ENCODE measurements around the gene CAPN5.
"Not testable (repeated sequence)": the region's sequence is repeated elsewhere in the genome, so short reads cannot be mapped to it uniquely, and the experiment has no call there.

Gene CAPN5

GRCh38 chr11:77085652-77086051, 18.9 kb downstream of the CAPN5 start:
- DNase-seq = no peak

GRCh38 chr11:77086521-77087472, 20.0 kb downstream of the CAPN5 start:
- no peak for DNase-seq

DNA sequence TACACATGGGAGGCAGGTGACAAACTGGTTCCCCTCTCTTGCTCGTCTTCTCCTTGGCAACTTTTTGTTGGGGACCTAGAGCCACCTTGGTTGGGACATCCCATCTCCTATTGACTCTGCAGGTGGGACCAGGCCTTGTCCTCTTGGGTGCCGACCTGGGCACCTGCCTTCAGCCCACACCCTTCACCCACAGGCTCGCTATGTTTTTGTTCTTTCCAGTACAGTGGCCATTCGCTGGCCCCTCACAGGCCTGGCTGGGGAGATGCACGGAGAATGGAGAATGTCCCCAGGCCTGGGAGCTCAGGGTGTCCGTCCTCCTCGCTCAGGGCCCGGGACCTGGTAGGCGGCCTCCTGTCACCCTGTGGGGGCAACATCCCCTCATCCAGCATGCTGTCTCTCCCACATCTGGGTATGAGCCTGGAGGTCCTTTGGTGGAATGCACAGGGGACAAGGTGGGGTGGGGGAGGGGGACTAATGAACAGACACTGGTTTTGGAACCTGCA, 21.0 kb downstream of the CAPN5 start:
- no peak for DNase-seq

DNA sequence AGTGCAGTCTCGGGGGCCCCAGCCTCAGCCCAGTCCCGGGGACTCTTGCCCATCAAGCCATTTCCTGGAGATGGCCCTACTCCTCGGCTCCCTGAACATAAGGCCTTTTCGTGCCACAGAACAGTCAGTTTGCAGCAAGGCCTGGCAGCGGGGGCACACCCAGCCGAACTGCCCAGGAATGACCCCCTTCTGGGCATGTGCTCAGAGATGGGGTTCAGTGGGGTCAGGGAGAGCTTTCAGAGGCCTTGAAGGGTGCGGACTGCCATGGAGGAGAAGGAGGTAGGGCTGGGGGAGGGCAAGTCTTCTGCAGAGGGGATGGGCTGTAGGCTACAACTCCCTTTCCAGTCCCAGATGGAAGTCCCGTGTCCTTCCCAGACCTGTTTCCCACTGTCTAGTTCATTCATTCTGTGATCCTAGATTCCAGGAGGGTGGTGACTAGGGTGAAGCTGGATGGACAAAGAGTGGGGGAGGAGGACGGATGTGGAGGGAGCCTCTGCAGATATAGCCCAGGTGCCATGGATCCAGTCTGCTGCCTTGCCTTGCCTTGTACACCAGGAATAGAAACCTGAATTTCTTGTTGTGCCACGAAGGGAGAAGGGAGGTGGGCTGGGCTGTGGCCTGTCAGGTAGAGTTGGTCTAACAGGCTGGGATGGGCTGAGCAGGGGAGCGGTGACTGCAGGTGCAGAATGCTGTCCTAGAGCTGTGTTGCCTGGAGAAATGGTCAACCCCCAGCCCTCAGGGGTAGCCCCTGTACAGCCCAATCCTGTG, 21.6 kb downstream of the CAPN5 start:
- DNase-seq = no peak

DNA sequence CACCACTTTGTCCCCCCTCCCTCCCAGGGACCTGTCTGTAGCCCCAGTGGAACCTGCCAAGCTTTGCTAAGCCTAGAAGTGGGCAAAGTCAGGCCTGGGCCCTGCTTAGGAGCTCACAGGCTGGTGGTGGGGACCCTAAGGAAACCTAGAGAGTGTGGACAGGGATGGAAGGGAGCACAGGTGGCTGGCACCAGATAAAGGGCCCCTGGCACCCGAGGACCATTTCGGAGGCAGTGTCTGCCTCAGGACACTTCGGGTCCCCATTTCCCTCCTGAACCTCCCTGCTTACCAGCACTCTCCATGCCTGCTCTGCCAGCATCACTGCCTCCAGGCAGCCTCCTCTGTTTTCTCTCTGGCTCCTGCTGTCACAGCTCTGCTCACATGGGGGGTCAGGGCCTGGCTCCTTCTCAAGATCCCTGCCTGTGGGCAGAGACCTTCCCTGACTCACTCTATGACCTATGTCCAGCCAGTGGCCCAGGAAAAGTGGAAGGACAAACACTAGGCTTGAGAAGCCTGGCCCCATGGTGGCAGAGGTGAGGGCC, 22.3 kb downstream of the CAPN5 start:
- no peak for DNase-seq

DNA sequence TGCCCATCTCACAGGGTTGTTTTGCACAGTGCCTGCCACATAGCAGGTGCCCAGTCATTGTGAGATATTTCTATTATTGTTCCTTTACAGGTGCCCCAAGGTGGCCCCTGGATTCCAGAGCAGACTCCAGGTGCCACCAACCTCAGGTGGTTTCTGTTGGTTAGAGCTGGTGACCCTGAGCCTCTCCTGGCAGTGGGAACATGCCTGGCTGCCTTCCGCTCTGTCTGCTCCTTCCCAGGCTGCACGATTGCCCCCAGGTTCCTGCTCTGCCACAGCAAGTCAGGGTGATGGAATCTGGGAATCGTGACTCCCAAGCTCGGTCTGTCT, 23.2 kb downstream of the CAPN5 start:
- DNase-seq = no peak

DNA sequence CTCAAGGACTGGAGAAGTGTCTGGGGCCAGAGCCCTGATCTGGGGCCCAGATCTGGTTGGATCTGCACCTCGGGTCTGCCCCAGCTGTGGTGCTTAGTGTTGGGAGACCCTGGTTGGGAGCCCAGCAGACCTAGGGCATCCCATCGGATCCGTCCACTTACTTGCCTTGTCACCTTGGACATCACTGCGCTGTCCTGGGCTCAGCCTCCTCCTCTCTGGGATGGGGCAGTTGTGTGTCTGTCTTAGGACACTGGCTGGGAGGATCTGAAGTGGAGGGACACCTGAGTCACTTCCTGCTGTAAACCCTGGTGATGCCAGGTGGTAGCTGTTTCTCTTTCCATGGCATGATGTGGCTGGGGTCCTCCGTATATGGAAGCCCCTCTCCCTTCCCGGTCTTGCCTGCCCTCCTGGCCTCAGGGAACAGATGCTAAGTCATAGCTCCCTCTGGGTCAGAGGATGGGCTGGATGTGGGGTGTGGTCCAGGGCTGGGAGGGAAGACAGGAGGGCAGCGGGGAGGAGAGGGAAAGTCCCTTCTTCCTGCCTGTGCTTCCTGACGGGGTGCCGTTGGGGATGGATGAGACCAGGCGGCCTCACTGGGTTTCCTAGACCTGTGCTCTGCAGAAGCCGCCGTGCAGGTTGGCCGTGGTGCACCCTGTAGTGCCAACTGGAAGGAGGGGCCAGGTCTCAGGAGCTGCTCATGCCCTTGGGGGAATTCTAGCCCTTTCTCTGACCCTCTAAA, 23.8 kb downstream of the CAPN5 start:
- DNase-seq = no peak

DNA sequence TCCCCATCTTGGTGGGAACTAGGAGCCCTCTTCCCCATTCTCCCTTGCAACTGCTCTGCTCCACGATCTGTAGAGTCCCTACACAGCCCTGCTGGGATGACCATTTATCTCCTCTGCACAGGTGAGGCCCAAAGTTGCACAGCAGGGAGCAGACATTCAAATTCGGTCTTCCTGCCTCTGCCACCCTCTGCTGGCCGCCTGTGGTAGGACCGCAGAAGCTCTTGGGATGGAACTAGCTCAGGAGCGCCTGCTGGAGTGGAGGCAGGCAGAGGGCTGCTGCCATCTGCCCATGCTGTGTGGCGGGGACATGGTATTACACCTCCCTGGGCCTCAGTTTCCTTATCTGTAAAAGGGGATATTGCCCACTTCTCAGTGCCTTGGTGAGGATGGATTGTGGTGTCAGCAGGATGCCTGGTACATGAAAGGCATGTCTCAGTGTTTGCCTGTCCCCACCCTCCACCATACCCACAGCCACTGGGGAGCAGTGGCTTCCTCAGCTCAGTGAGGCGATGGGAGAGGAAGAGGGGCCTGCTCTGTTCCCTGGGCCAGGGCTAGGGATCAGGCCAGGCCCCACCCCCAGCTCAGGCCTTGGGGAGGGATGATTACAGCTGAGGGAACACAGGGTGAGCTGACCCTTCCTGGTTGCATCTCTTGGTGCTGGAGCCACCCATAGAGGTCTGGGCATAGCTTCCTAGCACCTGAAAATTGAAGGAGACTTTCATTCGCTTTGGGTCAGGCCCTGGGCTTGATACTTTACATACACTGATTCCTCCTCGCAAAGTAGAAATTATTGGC, 24.6 kb downstream of the CAPN5 start:
- DNase-seq = peak; percentile 78

GRCh38 chr11:77092382-77092781, 25.6 kb downstream of the CAPN5 start:
- DNase-seq = no peak

DNA sequence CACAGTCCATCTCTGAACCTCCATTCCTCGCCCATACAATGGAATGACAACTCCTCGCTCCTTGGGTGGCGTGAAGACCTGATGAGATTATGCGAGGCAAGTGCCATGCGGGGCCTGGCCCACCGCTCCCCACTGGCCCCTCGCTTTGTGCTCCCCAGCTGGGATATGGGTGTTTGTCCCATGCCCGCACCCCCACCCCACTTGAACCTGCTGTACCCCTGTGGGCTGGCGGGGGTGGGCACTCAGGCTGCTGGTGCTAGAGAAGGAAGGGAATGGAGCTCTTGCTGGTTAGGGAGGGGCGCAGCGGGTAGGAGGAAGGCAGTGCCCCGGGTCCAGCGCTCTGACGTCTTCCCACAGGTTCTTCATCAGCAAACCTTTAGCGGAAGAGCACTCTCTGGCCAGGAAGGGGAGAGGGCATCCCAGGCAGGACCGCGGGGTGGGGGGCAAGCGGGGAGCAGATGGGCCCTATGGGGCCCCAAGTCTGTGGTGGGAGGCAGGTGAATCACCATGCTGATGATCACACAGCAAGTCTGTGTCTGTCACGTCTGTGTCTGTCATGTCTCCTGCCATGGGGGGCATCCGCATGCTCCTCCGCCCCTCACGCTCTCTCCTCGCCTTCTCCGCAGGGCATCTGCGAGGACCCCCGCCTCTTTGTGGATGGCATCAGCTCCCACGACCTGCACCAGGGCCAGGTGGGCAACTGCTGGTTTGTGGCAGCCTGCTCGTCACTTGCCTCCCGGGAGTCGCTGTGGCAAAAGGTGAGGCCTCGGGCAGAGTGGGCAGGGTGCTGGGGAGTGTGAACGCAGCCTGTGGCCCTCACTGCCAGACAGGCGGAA, 26.5 kb downstream of the CAPN5 start:
- DNase-seq = no peak

DNA sequence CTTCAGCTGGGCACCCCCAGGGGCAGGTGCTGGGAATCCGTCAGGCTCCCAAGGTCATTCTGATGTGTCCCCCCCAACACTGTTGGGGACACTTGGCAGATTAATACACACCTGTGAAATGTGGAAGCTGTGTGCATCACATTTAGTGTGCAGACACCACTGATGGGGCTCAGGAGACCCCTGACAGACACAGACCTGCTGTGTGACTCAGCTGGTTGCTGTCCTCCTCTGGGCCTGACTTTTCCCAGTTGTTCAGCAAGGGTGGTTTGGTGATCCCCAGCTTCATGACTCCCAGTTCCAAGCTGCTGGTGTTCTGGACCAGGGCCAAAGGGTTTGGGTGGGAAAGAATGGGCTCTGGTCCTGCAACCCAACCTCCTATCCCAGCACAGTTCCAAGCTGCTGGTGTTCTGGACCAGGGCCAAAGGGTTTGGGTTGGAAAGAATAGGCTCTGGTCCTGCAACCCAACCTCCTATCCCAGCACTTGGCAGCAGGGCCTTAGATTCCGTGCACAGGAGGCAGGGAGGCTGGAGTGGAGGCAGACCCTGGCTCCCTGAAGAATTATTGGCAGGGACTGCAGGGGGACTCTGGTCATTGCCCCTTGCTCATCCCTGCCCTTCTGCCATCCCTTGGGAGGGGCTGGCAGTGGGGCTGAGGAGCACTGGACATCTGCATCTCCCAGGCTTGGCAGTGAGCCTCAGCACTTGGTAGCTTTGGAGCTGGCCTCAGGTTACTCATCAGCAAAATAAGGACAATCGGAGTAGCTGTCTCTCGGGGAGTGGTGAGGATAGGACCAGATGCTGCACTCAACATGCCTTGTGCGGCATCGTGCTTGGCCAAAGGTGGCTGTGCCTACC, 27.4 kb downstream of the CAPN5 start:
- no peak for DNase-seq

DNA sequence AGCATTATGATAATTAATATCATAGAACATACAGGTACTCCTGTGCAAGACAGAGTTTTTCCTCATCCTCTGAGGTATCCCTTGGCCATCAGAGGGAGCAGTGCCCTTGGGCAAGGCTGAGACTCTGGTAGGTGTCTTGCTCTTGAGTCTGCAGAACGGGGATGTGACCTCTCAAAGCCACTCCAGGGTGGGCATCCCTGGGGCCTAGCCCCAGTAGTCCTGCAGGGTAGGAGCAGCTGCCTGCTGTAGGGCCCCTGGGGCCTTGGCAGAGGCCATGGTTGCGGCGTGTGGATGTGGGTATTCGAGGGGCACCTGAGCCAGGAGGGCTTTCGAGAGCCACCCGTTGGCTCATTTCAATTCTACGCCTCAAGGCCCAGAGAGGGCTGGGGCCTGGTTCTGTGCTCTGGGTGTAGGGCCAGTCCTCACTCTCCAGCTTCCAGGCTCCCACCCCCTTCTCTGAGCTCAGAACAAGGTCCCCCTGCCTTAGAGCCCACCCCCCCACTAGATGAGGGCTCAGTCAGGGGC, 28.1 kb downstream of the CAPN5 start:
- no peak for DNase-seq

GRCh38 chr11:77095551-77096490, 29.1 kb downstream of the CAPN5 start:
- no peak for DNase-seq

GRCh38 chr11:77096591-77097019, 29.8 kb downstream of the CAPN5 start:
- DNase-seq = no peak

DNA sequence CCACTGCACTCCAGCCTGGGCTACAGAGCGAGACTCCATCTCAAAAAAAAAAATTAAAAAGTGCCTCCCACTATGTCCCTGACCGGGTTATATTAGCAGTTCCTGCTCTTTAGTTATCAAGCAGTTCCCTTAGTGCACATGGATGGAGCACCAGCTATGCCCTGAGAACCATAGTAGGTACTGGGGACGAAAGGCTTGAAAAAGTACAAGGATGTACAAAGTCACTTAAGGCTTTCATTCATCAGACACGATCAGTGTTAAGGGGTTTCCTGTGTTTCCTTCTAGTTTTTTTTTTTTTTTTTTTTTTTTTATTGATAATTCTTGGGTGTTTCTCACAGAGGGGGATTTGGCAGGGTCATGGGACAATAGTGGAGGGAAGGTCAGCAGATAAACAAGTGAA, 30.4 kb downstream of the CAPN5 start:
- DNase-seq = not testable (repeated sequence)

DNA sequence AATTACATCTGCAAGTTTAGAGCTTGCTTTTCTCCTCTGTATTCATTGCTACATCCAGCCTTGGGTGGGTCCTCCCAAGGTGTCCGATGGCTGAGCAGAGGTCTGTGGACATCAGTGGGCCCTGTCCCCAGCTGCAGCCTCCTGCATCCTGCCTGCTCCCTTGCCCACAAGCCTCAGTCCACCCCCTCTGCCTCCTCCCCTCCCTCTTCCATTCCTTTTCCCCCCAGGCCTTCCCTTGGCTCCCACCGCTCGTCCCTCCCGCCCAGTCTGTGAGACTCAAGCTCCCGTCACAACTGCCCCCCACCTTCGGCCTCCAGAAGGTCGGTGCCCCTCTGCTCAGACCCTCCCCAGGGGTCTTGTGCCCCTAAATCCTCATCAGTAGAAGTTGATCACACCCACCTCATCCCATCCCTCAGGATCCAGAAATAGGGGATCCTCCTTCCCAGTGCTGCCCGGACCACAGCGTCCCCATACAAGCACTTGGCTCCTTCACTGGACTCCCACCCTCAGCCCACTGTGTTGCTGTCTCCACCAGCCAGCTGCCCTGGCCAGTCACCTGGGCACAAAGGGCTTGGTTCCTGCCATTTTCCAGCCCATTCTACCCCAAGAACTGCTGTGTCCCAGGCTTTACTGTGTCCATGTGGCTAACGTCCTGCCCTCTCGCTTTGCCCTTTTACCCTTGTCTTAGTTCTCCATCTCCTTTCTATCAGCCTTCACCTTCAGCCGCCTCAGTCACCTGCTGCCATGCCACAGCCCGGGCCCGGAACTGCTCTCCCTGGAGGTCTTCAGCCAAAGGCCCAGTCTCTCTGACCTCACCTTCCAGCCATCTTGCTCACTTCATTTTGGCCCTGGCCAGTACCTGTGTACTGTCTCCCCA, 33.6 kb downstream of the CAPN5 start:
- no peak for DNase-seq

GRCh38 chr11:77101043-77101537, 34.3 kb downstream of the CAPN5 start:
- no peak for DNase-seq

Measured in activated gamma-delta T cell treated with Interleukin-2 at 50 U/mL for 16 hours (primary cell).